GM21526 (cell line): ENCODE measurements around the gene DHX32.
"Not testable (repeated sequence)": the region's sequence is repeated elsewhere in the genome, so short reads cannot be mapped to it uniquely, and the experiment has no call there.

ENCODE experiments used
- ATAC-seq: cut with Tn5 transposase; IDR thresholded peaks from one replicate; pipeline ENCODE4 v1.9.1; 2021; ENCODE audit warnings: moderate library complexity; ENCODE audit not compliant: unreplicated experiment, low FRiP score

DHX32 gene

GRCh38 chr10:125881192-125881591 is at the start of gene DHX32:
Gene DHX32 (minus strand): TSS chr10:125881292. CDS start chr10:125880824, 468 bp downstream.
- no peak for ATAC-seq

GRCh38 chr10:125929618-125930017 is 48.5 kb upstream of the DHX32 start:
- ATAC-seq, result no peak

GRCh38 chr10:125928928-125929585 is 48.0 kb upstream of the DHX32 start:
- no peak for ATAC-seq

- ATAC-seq, result not testable (repeated sequence)
These were observed 46.2 kb upstream of the DHX32 start for GRCh38 chr10:125927265-125927664.

GRCh38 chr10:125926247-125926646 is 45.2 kb upstream of the DHX32 start:
- no peak for ATAC-seq

- no peak for ATAC-seq
These were observed 44.3 kb upstream of the DHX32 start for GRCh38 chr10:125925262-125925834.

GRCh38 chr10:125921643-125922306 is 40.7 kb upstream of the DHX32 start:
- not testable (repeated sequence) for ATAC-seq

- ATAC-seq, result not testable (repeated sequence)
These were observed 36.7 kb upstream of the DHX32 start for GRCh38 chr10:125917704-125918361.

- no peak for ATAC-seq
These were observed 35.9 kb upstream of the DHX32 start for GRCh38 chr10:125916977-125917376.

GRCh38 chr10:125913277-125913676 is 32.2 kb upstream of the DHX32 start:
- not testable (repeated sequence) for ATAC-seq

GRCh38 chr10:125911990-125912389 is 30.9 kb upstream of the DHX32 start:
- no peak for ATAC-seq

- no peak for ATAC-seq
These were observed 30.1 kb upstream of the DHX32 start for GRCh38 chr10:125911145-125911544.

- not testable (repeated sequence) for ATAC-seq
These were observed 28.4 kb upstream of the DHX32 start for GRCh38 chr10:125909491-125909890.

GRCh38 chr10:125908813-125909212 is 27.7 kb upstream of the DHX32 start:
- not testable (repeated sequence) for ATAC-seq

- ATAC-seq, result not testable (repeated sequence)
These were observed 26.5 kb upstream of the DHX32 start for GRCh38 chr10:125907598-125907997.

GRCh38 chr10:125905069-125905994 is 24.2 kb upstream of the DHX32 start:
- ATAC-seq, result not testable (repeated sequence)

GRCh38 chr10:125903135-125903640 is 22.1 kb upstream of the DHX32 start:
- ATAC-seq, result not testable (repeated sequence)

- not testable (repeated sequence) for ATAC-seq
These were observed 19.9 kb upstream of the DHX32 start for GRCh38 chr10:125900963-125901362.

- ATAC-seq, result not testable (repeated sequence)
These were observed 16.2 kb upstream of the DHX32 start for GRCh38 chr10:125897317-125897716.
